DMS53 treated with DMSO at 0.1 percent for 48 hours (cell line): ENCODE results near the gene HPCAL1.
A peak's percentile ranks its signal among the peaks of the same experiment; 100 is the strongest.

Source experiments
- DNase-seq: peaks from one replicate; lab custom pipeline; 2025; ENCODE audit not compliant: unreplicated experiment; lab: John Stamatoyannopoulos, UW

The HPCAL1 gene

GRCh38 chr2:10321622-10322021 is 18.9 kb downstream of the HPCAL1 start:
- DNase-seq: no peak

DNA sequence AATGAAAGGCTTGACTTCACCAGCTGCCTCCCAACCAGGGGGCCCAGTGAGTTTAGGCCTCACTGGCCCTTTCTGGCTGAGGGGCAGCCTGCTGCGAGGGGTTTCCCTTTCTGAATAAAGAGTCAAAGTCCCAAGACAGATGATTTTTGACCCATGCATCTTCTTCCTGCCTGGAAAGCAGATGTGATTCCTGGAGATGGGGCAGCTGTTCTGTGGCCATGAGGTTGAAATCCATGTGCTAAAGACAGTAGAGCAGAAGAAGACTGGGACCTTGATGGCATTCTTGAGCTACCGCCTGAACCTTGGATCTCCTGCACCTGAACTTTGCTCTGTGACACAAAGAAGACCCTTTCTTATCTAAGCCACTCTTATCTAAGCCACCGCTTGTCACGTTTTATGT is 19.8 kb downstream of the HPCAL1 start:
- no peak for DNase-seq

DNA sequence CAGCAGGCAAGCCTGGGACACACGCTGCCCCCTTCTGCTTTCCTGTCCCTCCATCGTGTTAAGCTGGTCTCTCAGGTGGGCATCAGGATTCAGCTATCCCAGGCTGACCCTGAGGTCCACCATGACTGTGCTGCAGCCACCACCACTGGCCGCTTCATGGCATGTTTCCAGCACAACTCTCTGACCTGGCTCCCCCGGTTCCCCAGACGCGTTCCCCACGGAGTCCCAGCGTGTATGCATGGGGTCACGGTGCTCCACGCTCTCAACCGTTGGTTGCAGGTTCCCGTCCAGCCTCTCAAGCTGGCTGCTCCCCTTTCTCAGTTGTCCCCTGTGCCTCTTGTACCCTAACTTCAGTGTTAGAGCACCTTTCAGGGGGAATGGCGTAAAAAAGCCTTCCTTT is 20.3 kb downstream of the HPCAL1 start:
- no peak for DNase-seq

DNA sequence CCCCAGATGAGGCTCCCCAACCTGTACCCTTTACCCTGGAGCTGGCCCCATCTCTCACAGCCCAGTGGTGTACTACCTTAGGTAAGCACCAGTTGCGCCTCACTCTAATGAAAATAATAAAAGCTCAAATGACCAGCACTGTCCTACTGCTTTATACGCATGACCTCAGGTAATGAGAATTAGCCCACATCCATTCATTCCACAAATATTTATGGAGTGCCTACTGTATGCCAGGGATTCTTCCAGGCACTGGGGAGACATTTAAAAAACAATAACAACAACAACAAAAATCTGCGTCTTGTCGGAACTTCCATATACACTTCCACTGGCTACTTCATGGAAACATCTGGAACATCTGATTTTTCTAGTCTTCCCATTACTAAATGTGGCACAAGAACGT is 20.8 kb downstream of the HPCAL1 start:
- no peak for DNase-seq

- DNase-seq: no peak
Measured at GRCh38 chr2:10324095-10324832, 21.6 kb downstream of the HPCAL1 start.

DNA sequence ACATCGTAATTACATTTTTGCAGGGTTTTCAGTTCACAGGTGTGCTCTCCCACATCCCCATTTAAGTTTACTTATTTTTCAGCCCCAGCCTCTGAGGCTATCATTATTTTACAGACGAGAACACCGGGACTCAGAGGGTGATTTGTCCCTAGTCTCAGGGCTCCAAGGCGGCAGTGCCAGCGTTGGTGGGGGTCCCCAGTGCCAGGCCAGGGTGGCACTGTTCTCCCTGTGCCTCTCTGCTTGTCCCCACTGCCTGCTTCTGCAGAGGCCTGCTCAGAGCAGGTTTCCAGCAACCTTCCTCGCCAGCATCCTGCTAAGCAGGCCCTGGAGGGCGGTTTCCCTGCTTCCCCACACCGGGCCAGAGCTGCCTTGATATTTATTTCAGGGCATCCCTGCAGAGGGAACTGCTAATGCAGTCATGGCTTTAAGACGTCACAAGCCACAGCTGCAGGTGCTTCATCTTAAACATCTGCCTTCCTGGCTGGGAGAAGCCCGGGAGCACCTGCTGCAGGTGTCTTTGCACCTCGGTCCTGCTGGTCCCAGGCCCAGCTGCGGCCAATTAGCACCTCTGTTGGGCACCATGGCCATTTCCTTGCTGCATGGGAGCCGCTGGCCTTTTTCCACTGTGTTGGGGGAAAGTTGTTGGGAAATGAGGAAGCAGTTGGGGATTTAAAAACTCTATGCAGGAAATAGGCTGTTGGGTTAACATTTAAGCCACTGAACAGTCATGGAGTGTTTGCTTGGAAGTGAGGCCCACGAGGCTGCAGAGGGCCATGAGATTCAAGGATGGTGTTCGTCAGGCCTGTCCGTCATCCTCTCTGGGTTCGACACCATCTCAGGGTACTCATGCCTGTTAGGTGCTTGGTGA is 22.8 kb downstream of the HPCAL1 start:
- DNase-seq: peak; percentile 94

- no peak for DNase-seq
Measured at GRCh38 chr2:10326151-10326616, 23.5 kb downstream of the HPCAL1 start.

GRCh38 chr2:10326707-10327594 is 24.2 kb downstream of the HPCAL1 start:
- DNase-seq: no peak

DNA sequence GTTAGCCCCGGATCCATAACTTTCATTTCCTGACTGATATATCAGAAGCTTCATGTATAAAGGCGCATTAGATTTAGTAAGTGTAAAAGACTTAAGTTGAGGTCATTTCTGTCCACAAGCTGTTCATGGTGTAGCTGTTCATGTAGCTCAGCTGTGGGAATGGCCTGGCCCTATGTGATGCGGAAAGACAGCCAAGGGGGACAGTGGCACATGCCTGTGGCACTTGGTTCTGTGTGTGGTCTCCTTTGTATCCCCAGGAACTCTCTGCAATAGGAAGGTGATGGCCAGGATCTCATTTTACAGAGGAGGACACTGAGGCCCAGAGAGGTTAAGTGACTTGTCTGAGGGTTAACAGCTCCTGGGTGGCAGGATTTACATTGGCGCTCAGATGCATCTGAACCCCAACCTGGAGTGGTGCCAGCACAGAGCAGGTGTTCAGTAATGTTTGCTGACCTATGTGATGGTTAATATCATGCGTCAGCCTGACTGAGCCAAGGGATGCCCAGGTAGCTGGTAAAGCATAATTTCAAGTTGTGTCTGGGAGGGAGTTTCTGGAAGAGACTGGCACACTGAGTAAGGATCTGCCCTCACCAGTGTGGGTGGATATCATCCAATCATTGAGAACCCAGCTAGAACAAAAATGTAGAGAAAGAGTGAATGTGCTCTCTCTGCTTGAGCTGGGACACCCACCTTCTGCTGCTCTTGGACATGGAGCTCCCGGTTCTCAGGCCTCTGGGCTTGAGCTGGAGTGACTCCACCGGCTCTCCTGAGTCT is 25.4 kb downstream of the HPCAL1 start:
- DNase-seq: peak; percentile 54

DNA sequence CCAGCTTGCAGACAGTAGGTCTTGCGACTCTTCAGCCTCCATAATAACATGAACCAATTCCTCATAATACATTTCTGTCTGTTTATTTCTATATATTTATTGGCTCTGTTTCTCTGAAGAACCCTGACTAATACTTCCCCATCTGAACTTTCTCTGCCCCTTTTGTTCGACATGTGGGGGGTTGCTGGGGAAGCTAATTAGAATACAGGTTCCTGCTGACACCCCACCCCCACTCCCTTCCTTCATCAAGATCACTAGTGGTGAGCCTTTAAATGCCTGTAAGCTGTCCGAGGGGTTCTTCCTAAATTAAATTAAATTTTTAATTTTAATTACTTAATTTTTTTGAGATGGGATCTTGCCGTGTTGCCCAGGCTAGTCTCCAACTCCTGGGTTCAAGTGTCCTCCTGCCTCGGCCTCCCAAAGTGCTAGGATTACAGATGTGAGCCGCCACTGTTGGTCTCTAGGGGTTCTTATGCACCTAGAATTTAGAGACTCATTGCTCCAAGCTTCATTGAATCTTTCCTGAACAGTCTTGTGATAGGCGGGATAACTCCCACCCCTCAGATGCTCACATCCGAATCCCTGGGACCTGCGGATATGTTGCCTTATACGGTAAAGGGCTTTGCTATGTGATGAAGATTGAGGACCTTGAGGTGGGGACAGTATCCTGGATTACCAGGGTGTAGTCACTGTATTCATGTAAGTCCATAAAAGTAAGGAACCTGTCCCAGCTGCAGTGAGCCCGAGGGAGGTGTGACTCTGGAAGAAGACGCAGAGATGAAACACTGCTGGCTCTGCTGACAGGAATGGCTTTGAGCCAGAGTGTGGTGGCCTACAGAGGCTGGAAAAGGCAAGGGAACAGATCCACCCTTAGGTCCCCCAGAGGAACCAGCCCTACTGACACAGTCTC is 26.2 kb downstream of the HPCAL1 start:
- no peak for DNase-seq

GRCh38 chr2:10329580-10329879 is 26.8 kb downstream of the HPCAL1 start:
- DNase-seq: no peak

DNA sequence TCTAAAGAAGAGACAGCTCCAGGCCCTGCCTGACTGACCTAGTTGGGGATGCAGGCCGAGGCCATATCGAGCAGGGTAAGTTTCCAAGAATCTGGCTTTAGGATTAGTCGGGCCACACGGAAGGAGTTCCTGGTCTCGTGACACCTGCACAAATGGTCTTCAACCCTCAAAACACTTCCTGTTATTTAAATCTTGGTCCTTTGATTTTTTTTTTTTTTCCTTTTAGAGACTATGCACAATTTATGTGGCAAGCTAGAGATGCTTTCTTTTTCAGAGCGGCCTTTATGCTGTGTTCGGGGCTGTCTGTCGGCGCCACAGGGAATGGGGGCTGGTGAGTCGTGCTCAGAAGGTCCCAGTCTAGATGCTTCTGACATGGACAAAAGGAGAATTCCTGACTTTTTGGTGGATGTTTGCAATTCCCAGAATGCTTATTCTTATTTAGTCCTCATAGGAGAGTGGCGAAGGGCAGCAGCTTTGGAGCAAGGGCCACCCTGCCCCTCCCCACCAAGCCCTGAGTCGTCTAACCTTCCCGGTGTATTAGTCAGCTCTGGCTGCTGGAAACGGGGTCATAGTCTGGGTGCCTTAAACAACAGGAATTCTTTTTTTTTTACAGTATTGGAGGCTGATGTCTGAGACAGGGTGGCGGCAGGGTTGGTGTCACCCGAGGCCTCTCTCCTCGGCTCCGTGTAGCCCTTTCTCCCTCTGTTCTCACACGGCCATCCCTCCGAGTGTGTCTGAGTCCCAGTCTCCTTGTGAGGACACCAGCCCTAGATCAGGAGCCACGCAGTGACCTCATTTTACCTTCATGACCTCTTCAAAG is 27.4 kb downstream of the HPCAL1 start:
- no peak for DNase-seq

GRCh38 chr2:10330700-10331026 is 28.0 kb downstream of the HPCAL1 start:
- DNase-seq: no peak

GRCh38 chr2:10331027-10331701 is 28.5 kb downstream of the HPCAL1 start:
- no peak for DNase-seq

DNA sequence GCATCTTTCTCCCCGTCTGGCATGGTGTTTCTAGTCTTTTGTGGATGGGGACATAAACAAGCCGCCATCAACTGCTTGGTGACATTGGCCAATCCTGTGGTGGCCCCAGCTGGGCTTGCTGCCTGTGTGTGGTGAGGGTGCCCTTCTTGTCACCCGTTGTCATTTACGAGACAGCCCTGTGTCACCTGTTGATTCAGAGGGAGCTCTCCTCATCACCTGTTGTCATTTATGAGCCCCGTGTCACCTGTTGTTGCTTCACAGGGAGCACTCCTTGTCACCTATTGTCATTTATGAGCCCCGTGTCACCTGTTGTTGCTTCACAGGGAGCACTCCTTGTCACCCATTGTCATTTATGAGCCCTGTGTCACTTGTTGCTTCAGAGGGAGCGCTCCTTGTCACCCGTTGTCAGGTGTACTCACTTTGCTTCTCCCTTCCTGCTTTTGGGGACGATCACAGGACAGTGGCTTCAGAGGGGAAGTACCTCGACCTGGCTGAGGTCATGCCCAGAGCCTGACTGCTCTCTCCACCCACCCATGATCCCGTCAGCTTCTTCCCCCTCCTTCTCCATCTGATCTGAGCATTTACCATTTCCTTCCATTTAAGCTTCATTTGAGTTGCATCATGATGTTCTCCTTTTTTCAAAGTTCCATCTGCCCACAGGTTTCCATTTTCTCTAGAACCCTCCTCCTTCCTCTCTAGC is 29.1 kb downstream of the HPCAL1 start:
- no peak for DNase-seq

- DNase-seq: no peak
Measured at GRCh38 chr2:10332402-10333246, 29.9 kb downstream of the HPCAL1 start.

GRCh38 chr2:10333247-10333613 is 30.5 kb downstream of the HPCAL1 start:
- DNase-seq: no peak
